ENCODE measurements around the gene BANP.
A peak's percentile ranks its signal among the peaks of the same experiment; 100 is the strongest.

Gene BANP

GRCh38 chr16:87939562-87940423, 11.4 kb upstream of the BANP start:
- Histone ChIP-seq H3K79me2 (ENCODE audit: control insufficient read depth, insufficient read depth, low read length, unreplicated experiment) (no peaks in the 10 kb centered on the region), H3K27ac (ENCODE audit: low read depth, low read length) (no peak overlapping the region), H3K4me1 (ENCODE audit: control insufficient read depth, insufficient read depth, low read length, unreplicated experiment) (peaks cover under 1% of the 10 kb centered on the region), H2AFZ (ENCODE audit: low read length, unreplicated experiment) (no peak overlapping the region), H3K4me3 (ENCODE audit: low read depth, low read length) (no peak overlapping the region), H3K36me3 (ENCODE audit: insufficient read depth, low read length) (no peaks in the 10 kb centered on the region), H3K27me3 (ENCODE audit: insufficient read depth, low read length) (0 out of 2 replicates have a peak, but pooled peaks cover 6% of the 10 kb centered on the region)

GRCh38 chr16:87942680-87943079, 8.6 kb upstream of the BANP start:
- 0 out of 2 replicates have a peak, but pooled peaks cover 6% of the 10 kb centered on the region for H3K27me3 ChIP-seq (ENCODE audit: insufficient read depth, low read length)

GRCh38 chr16:87945351-87946042, 5.7 kb upstream of the BANP start:
- Histone ChIP-seq H3K27ac (ENCODE audit: low read depth, low read length) (no peak overlapping the region), H2AFZ (ENCODE audit: low read length, unreplicated experiment) (peak overlapping the region; percentile 91), H3K36me3 (ENCODE audit: insufficient read depth, low read length) (no peaks in the 10 kb centered on the region), H3K4me1 (ENCODE audit: control insufficient read depth, insufficient read depth, low read length, unreplicated experiment) (peaks cover 9% of the 10 kb centered on the region), H3K27me3 (ENCODE audit: insufficient read depth, low read length) (no peaks in the 10 kb centered on the region), H3K4me3 (ENCODE audit: low read depth, low read length) (peak overlapping the region; percentile 65), H3K79me2 (ENCODE audit: control insufficient read depth, insufficient read depth, low read length, unreplicated experiment) (no peaks in the 10 kb centered on the region)

More at GRCh38 chr16:87942680-87943079, 8.6 kb upstream of the BANP start:
- H2AFZ ChIP-seq (ENCODE audit: low read length, unreplicated experiment): no peak overlapping the region
- H3K79me2 ChIP-seq (ENCODE audit: control insufficient read depth, insufficient read depth, low read length, unreplicated experiment): no peaks in the 10 kb centered on the region
- no peaks in the 10 kb centered on the region for H3K36me3 ChIP-seq (ENCODE audit: insufficient read depth, low read length)
- peaks cover 5% of the 10 kb centered on the region for H3K4me1 ChIP-seq (ENCODE audit: control insufficient read depth, insufficient read depth, low read length, unreplicated experiment)
- no peak overlapping the region for H3K4me3 ChIP-seq (ENCODE audit: low read depth, low read length)
- H3K27ac ChIP-seq (ENCODE audit: low read depth, low read length): no peak overlapping the region

GRCh38 chr16:87946596-87947347, 4.5 kb upstream of the BANP start:
- peaks cover 9% of the 10 kb centered on the region for H3K4me1 ChIP-seq (ENCODE audit: control insufficient read depth, insufficient read depth, low read length, unreplicated experiment)
- H2AFZ ChIP-seq (ENCODE audit: low read length, unreplicated experiment): no peak overlapping the region
- no peaks in the 10 kb centered on the region for H3K27me3 ChIP-seq (ENCODE audit: insufficient read depth, low read length)
- H3K79me2 ChIP-seq (ENCODE audit: control insufficient read depth, insufficient read depth, low read length, unreplicated experiment): peaks cover 2% of the 10 kb centered on the region
- no peaks in the 10 kb centered on the region for H3K36me3 ChIP-seq (ENCODE audit: insufficient read depth, low read length)
- no peak overlapping the region for H3K4me3 ChIP-seq (ENCODE audit: low read depth, low read length)
- H3K27ac ChIP-seq (ENCODE audit: low read depth, low read length): no peak overlapping the region

GRCh38 chr16:87947356-87948118, 3.7 kb upstream of the BANP start:
- Histone ChIP-seq H3K79me2 (ENCODE audit: control insufficient read depth, insufficient read depth, low read length, unreplicated experiment) (peaks cover 9% of the 10 kb centered on the region), H3K27ac (ENCODE audit: low read depth, low read length) (no peak overlapping the region), H3K36me3 (ENCODE audit: insufficient read depth, low read length) (no peaks in the 10 kb centered on the region), H3K4me1 (ENCODE audit: control insufficient read depth, insufficient read depth, low read length, unreplicated experiment) (peaks cover 13% of the 10 kb centered on the region), H3K4me3 (ENCODE audit: low read depth, low read length) (no peak overlapping the region), H3K27me3 (ENCODE audit: insufficient read depth, low read length) (no peaks in the 10 kb centered on the region), H2AFZ (ENCODE audit: low read length, unreplicated experiment) (no peak overlapping the region)

GRCh38 chr16:87948119-87948545, 3.1 kb upstream of the BANP start:
- H3K79me2 ChIP-seq (ENCODE audit: control insufficient read depth, insufficient read depth, low read length, unreplicated experiment): peaks cover 15% of the 10 kb centered on the region
- H3K4me1 ChIP-seq (ENCODE audit: control insufficient read depth, insufficient read depth, low read length, unreplicated experiment): peaks cover 17% of the 10 kb centered on the region
- H3K27me3 ChIP-seq (ENCODE audit: insufficient read depth, low read length): no peaks in the 10 kb centered on the region
- no peaks in the 10 kb centered on the region for H3K36me3 ChIP-seq (ENCODE audit: insufficient read depth, low read length)
- H2AFZ ChIP-seq (ENCODE audit: low read length, unreplicated experiment): no peak overlapping the region
- H3K27ac ChIP-seq (ENCODE audit: low read depth, low read length): no peak overlapping the region
- H3K4me3 ChIP-seq (ENCODE audit: low read depth, low read length): no peak overlapping the region

- Histone ChIP-seq H3K4me3 (ENCODE audit: low read depth, low read length) (no peak overlapping the region), H2AFZ (ENCODE audit: low read length, unreplicated experiment) (no peak overlapping the region), H3K36me3 (ENCODE audit: insufficient read depth, low read length) (no peaks in the 10 kb centered on the region)
Measured at GRCh38 chr16:87948735-87949070, 2.5 kb upstream of the BANP start.

GRCh38 chr16:87949071-87949744, 2.0 kb upstream of the BANP start:
- Histone ChIP-seq H3K27me3 (ENCODE audit: insufficient read depth, low read length) (no peaks in the 10 kb centered on the region), H3K36me3 (ENCODE audit: insufficient read depth, low read length) (no peaks in the 10 kb centered on the region), H3K4me3 (ENCODE audit: low read depth, low read length) (no peak overlapping the region), H2AFZ (ENCODE audit: low read length, unreplicated experiment) (no peak overlapping the region), H3K4me1 (ENCODE audit: control insufficient read depth, insufficient read depth, low read length, unreplicated experiment) (peaks cover 25% of the 10 kb centered on the region), H3K79me2 (ENCODE audit: control insufficient read depth, insufficient read depth, low read length, unreplicated experiment) (peaks cover 25% of the 10 kb centered on the region), H3K27ac (ENCODE audit: low read depth, low read length) (no peak overlapping the region)

More at GRCh38 chr16:87948735-87949070, 2.5 kb upstream of the BANP start:
- H3K79me2 ChIP-seq (ENCODE audit: control insufficient read depth, insufficient read depth, low read length, unreplicated experiment): peaks cover 20% of the 10 kb centered on the region
- peaks cover 23% of the 10 kb centered on the region for H3K4me1 ChIP-seq (ENCODE audit: control insufficient read depth, insufficient read depth, low read length, unreplicated experiment)
- H3K27ac ChIP-seq (ENCODE audit: low read depth, low read length): no peak overlapping the region
- H3K27me3 ChIP-seq (ENCODE audit: insufficient read depth, low read length): no peaks in the 10 kb centered on the region

- no peaks in the 10 kb centered on the region for H3K27me3 ChIP-seq (ENCODE audit: insufficient read depth, low read length)
- peaks cover 4% of the 10 kb centered on the region; the same call in 1 of the 2 replicates for H3K36me3 ChIP-seq (ENCODE audit: insufficient read depth, low read length)
- peak overlapping the region; percentile 86 for H3K4me3 ChIP-seq (ENCODE audit: low read depth, low read length)
- H2AFZ ChIP-seq (ENCODE audit: low read length, unreplicated experiment): peak overlapping the region; percentile 91
- H3K79me2 ChIP-seq (ENCODE audit: control insufficient read depth, insufficient read depth, low read length, unreplicated experiment): peaks cover 51% of the 10 kb centered on the region
- peak overlapping the region; percentile 92 for H3K27ac ChIP-seq (ENCODE audit: low read depth, low read length)
- peaks cover 32% of the 10 kb centered on the region for H3K4me1 ChIP-seq (ENCODE audit: control insufficient read depth, insufficient read depth, low read length, unreplicated experiment)
Measured at GRCh38 chr16:87951552-87952538, 611 bp downstream of the BANP start.
